Kidney epithelial cell (primary cell): ENCODE results near the gene MYCN. TPM values are rescaled to one million over a fixed set of nuclear protein-coding genes. Genes with fewer than 3 reads are reported as not detected.

Source experiments
- DNase-seq: peaks from one replicate; pipeline ENCODE4 v3.0.0-alpha.2; 2010; ENCODE audit warnings: low read depth
- H3K27me3 ChIP-seq: 2 replicates; pipeline ENCODE4 v1.6.0; 2011; ENCODE audit warnings: low read length; ENCODE audit not compliant: control insufficient read depth, insufficient read depth
- H3K36me3 ChIP-seq: 2 replicates; pipeline ENCODE4 v1.5.1; 2011; ENCODE audit warnings: low read length; ENCODE audit not compliant: control insufficient read depth, insufficient read depth
- H3K4me3 ChIP-seq: 2 replicates; pipeline ENCODE4 v1.5.1; 2011; ENCODE audit warnings: low read depth, mild to moderate bottlenecking, control low read depth, low read length
- total RNA-seq: library from RNA; depleted of rRNA; stranded (reverse); fragments of >200 nt; gene quantifications from 2 replicates; pipeline ENCODE4 v1.2.3, GENCODE V29; 2015
- TF ChIP-seq, protein P1 (sequence below): IDR thresholded peaks from 2 replicates; pipeline ENCODE4 v1.5.1; 2011; ENCODE audit warnings: mild to moderate bottlenecking, moderate library complexity, low read length, control low read depth, inconsistent platforms; ENCODE audit not compliant: insufficient read depth, poor library complexity, severe bottlenecking

The MYCN gene
- total RNA-seq, 1 donor from 2014 or later, result 0.54 TPM

DNA sequence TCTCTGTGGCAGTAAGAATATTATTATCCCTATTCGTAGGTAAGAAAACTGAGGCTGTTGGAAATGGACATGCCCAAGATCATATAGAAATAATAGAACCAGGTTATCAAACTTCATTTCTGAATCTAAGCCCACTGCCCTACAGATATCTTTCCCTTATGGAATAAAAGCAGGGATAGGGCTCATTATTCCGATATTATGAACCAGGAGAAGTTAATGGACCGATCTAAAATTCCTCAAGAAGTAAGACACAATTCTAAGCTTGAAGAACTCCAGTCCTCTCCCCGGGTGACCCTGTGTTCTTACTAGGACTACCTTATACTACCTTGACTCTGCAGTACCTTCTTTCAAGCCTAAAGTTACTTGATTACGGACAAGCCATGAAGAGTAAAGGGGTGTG is 8.4 kb upstream of the MYCN start:
- Histone ChIP-seq H3K27me3 (peaks cover 2% of the 10 kb centered on the region), H3K4me3 (no peak overlapping the region), H3K36me3 (no peaks in the 10 kb centered on the region)
- no peak for DNase-seq
- TF ChIP-seq, protein P1, sequence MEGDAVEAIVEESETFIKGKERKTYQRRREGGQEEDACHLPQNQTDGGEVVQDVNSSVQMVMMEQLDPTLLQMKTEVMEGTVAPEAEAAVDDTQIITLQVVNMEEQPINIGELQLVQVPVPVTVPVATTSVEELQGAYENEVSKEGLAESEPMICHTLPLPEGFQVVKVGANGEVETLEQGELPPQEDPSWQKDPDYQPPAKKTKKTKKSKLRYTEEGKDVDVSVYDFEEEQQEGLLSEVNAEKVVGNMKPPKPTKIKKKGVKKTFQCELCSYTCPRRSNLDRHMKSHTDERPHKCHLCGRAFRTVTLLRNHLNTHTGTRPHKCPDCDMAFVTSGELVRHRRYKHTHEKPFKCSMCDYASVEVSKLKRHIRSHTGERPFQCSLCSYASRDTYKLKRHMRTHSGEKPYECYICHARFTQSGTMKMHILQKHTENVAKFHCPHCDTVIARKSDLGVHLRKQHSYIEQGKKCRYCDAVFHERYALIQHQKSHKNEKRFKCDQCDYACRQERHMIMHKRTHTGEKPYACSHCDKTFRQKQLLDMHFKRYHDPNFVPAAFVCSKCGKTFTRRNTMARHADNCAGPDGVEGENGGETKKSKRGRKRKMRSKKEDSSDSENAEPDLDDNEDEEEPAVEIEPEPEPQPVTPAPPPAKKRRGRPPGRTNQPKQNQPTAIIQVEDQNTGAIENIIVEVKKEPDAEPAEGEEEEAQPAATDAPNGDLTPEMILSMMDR, result no peak

DNA sequence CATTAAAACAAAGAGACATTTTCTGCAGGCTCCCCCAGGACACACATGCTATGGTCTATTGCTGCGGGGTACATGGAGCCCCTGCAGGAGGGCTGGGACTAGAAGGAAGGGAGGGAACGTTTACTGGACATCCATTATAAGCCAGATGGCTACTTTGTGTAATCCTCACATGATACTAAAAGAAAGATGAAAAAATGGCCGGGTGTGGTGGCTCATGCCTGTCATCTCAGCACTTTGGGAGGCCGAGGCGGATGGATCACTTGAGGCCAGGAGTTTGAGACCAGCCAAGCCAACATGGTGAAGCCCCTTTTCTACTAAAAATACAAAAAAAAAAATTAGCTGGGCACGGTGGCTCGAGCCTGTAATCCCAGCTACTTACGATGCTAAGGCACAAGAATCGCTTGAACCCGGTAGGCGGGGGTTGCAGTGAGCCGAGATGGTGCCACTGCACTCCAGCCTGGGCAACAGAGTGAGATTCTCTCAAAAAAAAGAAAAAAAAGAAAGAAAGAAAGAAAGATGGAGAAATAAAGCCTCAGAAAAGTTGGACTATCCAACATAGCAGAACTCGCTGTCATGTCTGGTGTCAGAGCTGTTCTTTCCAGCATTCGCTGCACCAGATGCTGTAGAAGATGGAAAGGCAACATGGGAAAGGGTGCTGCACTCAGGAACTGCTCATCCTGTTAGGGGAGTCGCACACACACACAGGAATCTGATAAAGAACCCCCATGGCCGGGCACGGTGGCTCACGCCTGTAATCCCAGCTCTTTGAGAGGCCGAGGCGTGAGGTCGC is 7.8 kb upstream of the MYCN start:
- Histone ChIP-seq H3K4me3 (no peak overlapping the region), H3K27me3 (peaks cover under 1% of the 10 kb centered on the region), H3K36me3 (no peaks in the 10 kb centered on the region)
- TF ChIP-seq, protein P1, result no peak
- DNase-seq, result no peak

DNA sequence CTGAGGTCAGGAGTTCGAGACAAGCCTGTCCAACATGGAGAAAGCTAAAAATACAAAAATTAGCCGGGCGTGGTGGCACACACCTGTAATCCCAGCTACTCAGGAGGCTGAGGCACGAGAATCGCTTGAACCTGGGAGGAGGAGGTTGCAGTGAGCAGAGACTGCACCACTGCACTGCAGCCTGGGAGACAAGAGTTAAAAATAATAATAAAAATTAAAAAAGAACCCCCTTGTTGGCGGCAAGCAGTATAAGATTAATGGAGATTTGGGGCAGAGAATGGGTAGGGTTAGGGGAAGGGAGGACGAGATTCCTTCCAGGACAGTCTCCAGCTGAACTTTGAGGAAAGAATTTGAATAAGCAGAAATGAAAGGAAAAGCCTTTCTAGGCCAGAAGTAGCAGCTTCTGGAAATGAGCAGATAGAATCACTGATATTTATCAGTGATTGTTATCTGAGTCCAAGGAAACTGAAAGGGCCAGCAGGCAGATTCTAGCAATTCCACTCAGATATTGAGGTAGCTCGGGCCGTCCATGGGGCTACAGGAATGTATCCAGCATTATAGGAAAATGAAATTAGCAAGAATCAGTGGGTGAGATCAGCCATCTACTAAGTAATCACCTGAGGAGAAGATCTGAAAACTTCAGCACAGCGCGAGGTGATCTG is 7.0 kb upstream of the MYCN start:
- H3K27me3 ChIP-seq, result peaks cover 3% of the 10 kb centered on the region
- no peak for DNase-seq
- no peaks in the 10 kb centered on the region for H3K36me3 ChIP-seq
- H3K4me3 ChIP-seq, result no peak overlapping the region
- TF ChIP-seq, protein P1, result no peak

DNA sequence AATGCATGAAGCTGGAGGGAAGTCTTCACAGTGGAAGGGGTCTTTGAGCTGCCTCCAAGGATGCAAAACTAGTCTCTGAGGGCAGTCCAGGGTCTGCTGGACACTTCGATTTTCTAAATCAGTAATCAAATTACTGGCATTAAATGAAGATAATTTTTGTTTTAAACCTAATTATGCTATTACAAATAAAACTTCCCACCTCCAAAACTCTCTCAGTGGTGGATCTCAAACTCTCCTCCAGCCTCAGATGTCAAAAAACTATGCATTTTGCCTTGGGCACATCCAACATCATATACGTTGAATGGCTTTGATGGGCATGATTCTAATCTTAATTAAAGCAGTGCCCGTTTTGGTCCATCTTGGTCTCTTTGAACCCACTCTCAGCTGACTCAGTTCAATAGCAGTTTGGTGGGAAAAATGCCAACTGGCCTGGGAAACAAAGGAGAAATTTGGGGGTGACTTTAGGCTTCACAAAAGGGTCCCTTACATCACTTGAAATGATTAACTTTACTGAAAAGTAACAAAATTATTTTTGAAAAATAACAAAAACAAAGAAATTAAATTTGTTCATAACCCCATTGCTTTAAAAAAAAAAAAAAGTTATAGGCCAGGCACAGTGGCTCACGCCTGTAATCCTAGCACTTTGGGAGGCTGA is 5.9 kb upstream of the MYCN start:
- no peak for DNase-seq
- TF ChIP-seq, protein P1, result no peak
- Histone ChIP-seq H3K27me3 (peaks cover 10% of the 10 kb centered on the region), H3K4me3 (no peak overlapping the region), H3K36me3 (no peaks in the 10 kb centered on the region)

DNA sequence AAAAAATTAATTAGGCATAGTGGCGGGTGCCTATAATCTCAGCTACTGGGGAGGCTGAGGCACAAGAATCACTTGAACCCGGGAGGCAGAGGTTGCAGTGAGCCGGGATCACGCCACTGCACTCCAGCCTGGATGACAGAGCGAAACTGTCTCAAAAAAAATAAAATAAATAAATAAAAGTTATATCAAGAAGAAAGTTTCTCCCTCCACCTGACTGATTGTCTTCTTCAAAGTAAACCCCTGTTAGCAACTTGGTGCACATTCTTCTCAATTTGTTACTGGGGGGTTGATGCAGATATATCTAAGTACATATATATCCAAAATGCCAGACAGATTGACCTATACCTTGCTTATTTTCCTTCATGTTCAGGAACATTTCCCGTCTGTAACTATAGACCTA is 5.2 kb upstream of the MYCN start:
- Histone ChIP-seq H3K27me3 (peaks cover 16% of the 10 kb centered on the region), H3K4me3 (no peak overlapping the region), H3K36me3 (no peaks in the 10 kb centered on the region)
- no peak for DNase-seq
- TF ChIP-seq, protein P1, result no peak
